HUES48 (cell line): ENCODE results near the gene MRFAP1.

Experiments used
- H3K27ac ChIP-seq: one replicate; pipeline ENCODE4 v1.7.0; 2013; ENCODE audit warnings: low read depth, low read length, inconsistent platforms
- H3K27me3 ChIP-seq: 2 replicates; pipeline ENCODE4 v1.6.1; 2013; ENCODE audit warnings: mild to moderate bottlenecking, low read length; ENCODE audit not compliant: control insufficient read depth, insufficient read depth
- H3K36me3 ChIP-seq: 2 replicates; pipeline ENCODE4 v1.6.1; 2013; ENCODE audit warnings: low read length; ENCODE audit not compliant: control insufficient read depth, insufficient read depth
- H3K4me1 ChIP-seq: 2 replicates; pipeline ENCODE4 v1.6.1; 2013; ENCODE audit warnings: mild to moderate bottlenecking, low read length; ENCODE audit not compliant: control insufficient read depth, insufficient read depth
- H3K4me3 ChIP-seq: 2 replicates; pipeline ENCODE4 v1.5.1; 2013; ENCODE audit warnings: mild to moderate bottlenecking, low read depth, low read length
- H3K9ac ChIP-seq: 2 replicates; pipeline ENCODE4 v1.6.1; 2013; ENCODE audit warnings: mild to moderate bottlenecking, low read depth, low read length, moderate library complexity
- H3K9me3 ChIP-seq: 2 replicates; pipeline ENCODE4 v1.6.1; 2013; ENCODE audit warnings: low read length; ENCODE audit not compliant: control insufficient read depth, insufficient read depth

The MRFAP1 gene

DNA sequence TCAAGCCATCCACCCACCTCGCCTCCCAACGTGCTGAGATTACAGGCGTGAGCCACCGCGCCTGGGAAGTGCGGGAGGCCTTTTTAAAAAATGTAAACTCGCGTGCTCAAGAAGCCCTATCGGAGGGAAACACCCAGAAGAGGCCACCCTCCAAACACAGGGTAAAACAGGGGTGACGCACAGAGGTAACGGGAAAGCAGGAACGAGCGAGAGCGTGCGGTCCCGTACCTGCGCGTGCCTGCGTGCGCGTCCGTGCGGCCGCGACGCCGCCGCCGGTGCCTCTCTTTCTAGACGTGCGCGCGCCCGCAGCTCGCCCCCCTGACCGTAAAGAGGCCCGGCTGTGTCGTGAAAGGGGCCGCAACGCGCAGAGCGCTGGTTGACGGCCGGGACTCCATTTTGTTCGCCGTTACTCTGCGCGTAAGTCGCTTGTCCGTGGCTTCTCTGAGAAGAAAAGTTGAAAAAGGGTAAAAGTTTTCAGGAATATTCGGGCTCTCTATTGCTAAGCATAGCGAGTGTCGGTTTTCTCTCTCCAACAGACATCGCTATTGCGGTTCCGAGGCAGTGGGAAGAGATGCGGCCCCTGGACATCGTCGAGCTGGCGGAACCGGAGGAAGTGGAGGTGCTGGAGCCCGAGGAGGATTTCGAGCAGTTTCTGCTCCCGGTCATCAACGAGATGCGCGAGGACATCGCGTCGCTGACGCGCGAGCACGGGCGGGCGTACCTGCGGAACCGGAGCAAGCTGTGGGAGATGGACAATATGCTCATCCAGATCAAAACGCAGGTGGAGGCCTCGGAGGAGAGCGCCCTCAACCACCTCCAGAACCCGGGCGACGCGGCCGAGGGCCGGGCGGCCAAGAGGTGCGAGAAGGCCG, at the start of gene MRFAP1:
Gene MRFAP1 (plus strand): TSS at position 394 of the 872 bp plus-strand sequence. CDS start 178 bp downstream, at position 572.
- Histone ChIP-seq H3K36me3 (peaks cover 20% of the 10 kb centered on the region), H3K27me3 (no peaks in the 10 kb centered on the region), H3K27ac (peak within 1 kb of the TSS; percentile 97), H3K9ac (peak within 1 kb of the TSS; percentile 88), H3K4me3 (peak within 1 kb of the TSS; percentile 96), H3K4me1 (peaks cover 14% of the 10 kb centered on the region; the same call in 1 of the 2 replicates), H3K9me3 (no peaks in the 10 kb centered on the region)

DNA sequence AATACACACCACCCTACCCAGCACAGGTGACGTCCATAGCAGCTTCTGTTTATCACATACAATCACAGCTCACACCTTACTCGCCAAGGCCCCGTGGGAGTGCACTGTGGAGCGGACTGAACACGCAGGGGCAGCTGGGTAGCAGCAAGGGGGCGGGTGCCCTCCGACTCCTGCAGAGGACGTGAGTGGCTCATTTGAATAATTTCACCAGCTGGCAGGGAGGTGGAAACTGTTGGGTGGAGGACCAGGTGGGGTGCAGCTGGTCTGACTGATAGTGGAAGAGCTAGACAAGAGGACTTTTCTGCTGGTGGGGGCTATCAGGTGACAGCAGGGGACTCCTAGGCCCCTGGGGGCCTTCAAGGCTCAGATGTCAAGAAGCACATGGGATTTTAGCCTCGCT, 49.2 kb upstream of the MRFAP1 start:
- Histone ChIP-seq H3K27ac (no peak overlapping the region), H3K4me1 (no peaks in the 10 kb centered on the region), H3K9ac (no peak overlapping the region), H3K36me3 (no peaks in the 10 kb centered on the region), H3K27me3 (no peaks in the 10 kb centered on the region), H3K9me3 (no peaks in the 10 kb centered on the region), H3K4me3 (no peak overlapping the region)

GRCh38 chr4:6591781-6592180, 48.7 kb upstream of the MRFAP1 start:
- no peak overlapping the region for H3K27ac ChIP-seq
- no peaks in the 10 kb centered on the region for H3K4me1 ChIP-seq
- no peak overlapping the region for H3K4me3 ChIP-seq
- no peaks in the 10 kb centered on the region for H3K9me3 ChIP-seq
- no peaks in the 10 kb centered on the region for H3K36me3 ChIP-seq
- H3K9ac ChIP-seq, result no peak overlapping the region
- no peaks in the 10 kb centered on the region for H3K27me3 ChIP-seq

DNA sequence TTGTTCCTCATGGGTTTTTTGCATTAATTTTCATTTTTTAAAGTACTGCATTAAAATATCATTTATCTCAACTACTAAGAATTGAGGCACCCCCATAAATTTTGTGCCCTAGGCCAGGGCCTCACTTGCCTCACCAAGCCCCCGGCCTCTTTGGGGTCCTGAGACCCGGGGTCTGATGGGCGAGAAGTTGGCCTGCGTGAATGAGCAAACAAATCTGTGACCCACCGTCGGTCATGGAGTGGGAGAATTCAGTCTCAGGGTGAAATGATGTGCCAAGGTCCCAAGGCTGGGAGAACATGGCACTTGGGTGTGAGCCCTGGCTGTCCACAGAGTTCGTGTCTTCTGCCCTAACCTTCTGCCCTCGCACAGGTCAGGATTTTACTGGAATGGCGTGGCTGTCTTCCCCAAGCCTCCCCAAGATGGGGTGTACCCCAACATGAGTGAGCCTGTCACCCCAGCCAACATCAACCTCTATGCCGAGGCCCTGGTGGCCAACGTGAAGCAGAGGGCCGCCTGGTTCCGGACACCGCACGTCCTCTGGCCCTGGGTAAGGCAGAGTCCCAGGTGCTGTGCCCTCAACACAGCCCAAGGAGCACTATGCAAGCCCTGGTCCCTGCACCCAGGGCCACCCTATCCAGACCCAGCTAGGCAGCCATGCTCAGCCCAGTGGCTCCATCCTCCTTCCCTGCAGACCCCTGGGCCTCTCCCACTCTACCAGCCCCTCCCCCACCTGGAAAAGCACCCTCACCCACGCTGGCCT, 47.5 kb upstream of the MRFAP1 start:
- no peaks in the 10 kb centered on the region for H3K9me3 ChIP-seq
- no peak overlapping the region for H3K27ac ChIP-seq
- H3K36me3 ChIP-seq, result no peaks in the 10 kb centered on the region
- no peak overlapping the region for H3K9ac ChIP-seq
- no peak overlapping the region for H3K4me3 ChIP-seq
- H3K27me3 ChIP-seq, result no peaks in the 10 kb centered on the region
- H3K4me1 ChIP-seq, result no peaks in the 10 kb centered on the region

DNA sequence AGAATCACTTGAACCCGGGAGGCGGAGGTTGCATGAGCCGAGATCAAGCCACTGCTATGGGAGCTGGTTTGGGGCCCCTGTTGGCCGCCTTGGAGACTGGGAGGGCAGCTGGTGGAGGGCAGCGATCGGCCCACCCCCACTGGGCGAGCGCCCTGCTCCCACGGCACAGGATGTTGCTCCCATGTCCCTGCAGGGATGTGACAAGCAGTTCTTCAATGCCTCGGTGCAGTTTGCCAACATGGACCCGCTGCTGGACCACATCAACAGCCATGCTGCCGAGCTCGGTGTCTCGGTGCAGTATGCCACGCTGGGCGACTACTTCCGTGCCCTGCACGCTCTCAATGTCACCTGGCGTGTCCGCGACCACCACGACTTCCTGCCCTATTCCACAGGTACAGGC, 46.1 kb upstream of the MRFAP1 start:
- no peak overlapping the region for H3K9ac ChIP-seq
- no peaks in the 10 kb centered on the region for H3K4me1 ChIP-seq
- no peak overlapping the region for H3K4me3 ChIP-seq
- H3K27ac ChIP-seq, result no peak overlapping the region
- H3K36me3 ChIP-seq, result no peaks in the 10 kb centered on the region
- H3K9me3 ChIP-seq, result no peaks in the 10 kb centered on the region
- no peaks in the 10 kb centered on the region for H3K27me3 ChIP-seq

DNA sequence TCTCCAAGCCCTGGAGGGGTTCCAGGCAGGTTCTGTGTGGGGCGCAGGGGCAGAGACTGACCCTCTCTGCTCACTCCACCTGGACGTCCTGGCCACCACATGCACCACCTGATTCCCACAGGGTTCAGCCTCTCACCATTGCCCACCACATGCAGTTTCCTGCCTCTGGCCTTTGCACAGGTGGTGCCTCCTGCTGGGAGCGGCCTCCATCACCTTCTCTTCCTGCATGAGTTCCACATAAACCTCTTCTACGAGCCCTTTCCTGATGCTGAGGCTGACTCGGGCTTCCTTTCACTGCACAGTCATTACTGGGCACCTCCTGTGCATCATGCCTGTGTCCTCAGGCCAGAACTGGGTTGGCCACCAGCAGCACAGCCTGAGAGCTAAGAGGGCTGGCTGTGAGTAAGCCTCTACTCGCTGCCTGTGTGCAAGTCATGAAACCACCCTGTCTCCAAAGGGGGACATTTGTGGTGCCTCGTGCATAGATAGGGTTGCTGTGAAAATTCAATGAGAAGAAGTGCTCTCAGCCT, 45.6 kb upstream of the MRFAP1 start:
- H3K9me3 ChIP-seq, result no peaks in the 10 kb centered on the region
- no peaks in the 10 kb centered on the region for H3K4me1 ChIP-seq
- H3K36me3 ChIP-seq, result no peaks in the 10 kb centered on the region
- H3K9ac ChIP-seq, result no peak overlapping the region
- no peaks in the 10 kb centered on the region for H3K27me3 ChIP-seq
- H3K27ac ChIP-seq, result no peak overlapping the region
- no peak overlapping the region for H3K4me3 ChIP-seq

- no peaks in the 10 kb centered on the region for H3K36me3 ChIP-seq
- no peaks in the 10 kb centered on the region for H3K27me3 ChIP-seq
- H3K27ac ChIP-seq, result no peak overlapping the region
- no peak overlapping the region for H3K9ac ChIP-seq
- no peaks in the 10 kb centered on the region for H3K4me1 ChIP-seq
- no peak overlapping the region for H3K4me3 ChIP-seq
- H3K9me3 ChIP-seq, result no peaks in the 10 kb centered on the region
Observed at GRCh38 chr4:6595897-6596537, 44.5 kb upstream of the MRFAP1 start.

DNA sequence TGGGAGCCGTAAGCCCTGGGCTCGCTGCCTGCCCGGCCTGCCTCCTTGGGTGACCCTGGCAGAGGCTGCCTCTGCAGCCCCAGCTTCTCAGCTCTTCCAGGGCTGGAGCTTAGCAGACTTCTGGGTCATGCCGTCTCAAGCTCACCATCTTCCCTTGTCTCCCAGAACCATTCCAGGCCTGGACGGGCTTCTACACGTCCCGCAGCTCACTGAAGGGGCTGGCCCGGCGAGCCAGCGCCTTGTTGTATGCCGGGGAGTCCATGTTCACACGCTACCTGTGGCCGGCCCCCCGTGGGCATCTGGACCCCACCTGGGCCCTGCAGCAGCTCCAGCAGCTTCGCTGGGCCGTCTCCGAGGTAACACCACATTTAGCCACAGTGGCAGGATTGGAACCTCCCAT, 43.5 kb upstream of the MRFAP1 start:
- Histone ChIP-seq H3K4me1 (no peaks in the 10 kb centered on the region), H3K27ac (no peak overlapping the region), H3K36me3 (no peaks in the 10 kb centered on the region), H3K9ac (no peak overlapping the region), H3K9me3 (no peaks in the 10 kb centered on the region), H3K27me3 (no peaks in the 10 kb centered on the region), H3K4me3 (no peak overlapping the region)

DNA sequence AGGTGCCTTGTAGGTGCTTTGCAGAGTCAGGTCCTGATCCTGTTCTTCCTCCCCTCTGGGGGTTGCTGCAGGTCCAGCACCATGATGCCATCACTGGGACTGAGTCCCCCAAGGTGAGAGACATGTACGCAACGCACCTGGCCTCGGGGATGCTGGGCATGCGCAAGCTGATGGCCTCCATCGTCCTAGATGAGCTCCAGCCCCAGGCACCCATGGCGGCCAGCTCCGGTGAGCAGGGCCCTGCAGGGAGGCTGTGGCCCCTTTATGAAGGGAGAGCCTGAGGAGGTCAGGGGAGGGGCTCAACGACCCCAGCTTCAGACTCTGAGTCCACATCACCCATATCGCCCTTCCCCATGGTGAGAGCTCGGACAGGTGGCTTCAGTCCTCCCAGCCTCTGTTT, 42.4 kb upstream of the MRFAP1 start:
- H3K27ac ChIP-seq, result no peak overlapping the region
- H3K4me1 ChIP-seq, result no peaks in the 10 kb centered on the region
- no peaks in the 10 kb centered on the region for H3K27me3 ChIP-seq
- no peaks in the 10 kb centered on the region for H3K9me3 ChIP-seq
- no peak overlapping the region for H3K9ac ChIP-seq
- no peak overlapping the region for H3K4me3 ChIP-seq
- H3K36me3 ChIP-seq, result no peaks in the 10 kb centered on the region

- no peaks in the 10 kb centered on the region for H3K36me3 ChIP-seq
- no peak overlapping the region for H3K4me3 ChIP-seq
- no peaks in the 10 kb centered on the region for H3K27me3 ChIP-seq
- no peak overlapping the region for H3K9ac ChIP-seq
- no peak overlapping the region for H3K27ac ChIP-seq
- no peaks in the 10 kb centered on the region for H3K9me3 ChIP-seq
- no peaks in the 10 kb centered on the region for H3K4me1 ChIP-seq
Observed at GRCh38 chr4:6598641-6599040, 41.8 kb upstream of the MRFAP1 start.
